K562 (cell line): ENCODE data around the gene CTSL. TPM values are rescaled to one million over a fixed set of nuclear protein-coding genes. Genes with fewer than 3 reads are reported as not detected.

ENCODE experiments used
- ESRRA ChIP-seq: fragments of 450-650 bp; IDR thresholded peaks from 2 replicates; pipeline ENCODE4 v1.6.1; 2014; ENCODE audit warnings: low read depth, mild to moderate bottlenecking, moderate library complexity, borderline replicate concordance
- RAD21 ChIP-seq, 2 experiments: fragments of 250-450 bp in 1 of 2; fragments of 450-650 bp in 1 of 2; sonication (Bioruptor Pico) in 1 of 2; formaldehyde crosslinking in 1 of 2; IDR thresholded peaks in 1 of 2; conservative IDR thresholded peaks in 1 of 2; 2 replicates each; pipeline versions ENCODE4 v1.4.0 to v1.8.0; 2020 to 2022; ENCODE audit warnings: mild to moderate bottlenecking in 2 of 2, moderate library complexity in 1 of 2
- ZBED1 ChIP-seq: IDR thresholded peaks from 2 replicates; pipeline ENCODE4 v1.6.1; 2014
- polyA plus RNA-seq, 8 experiments: library from polyadenylated mRNA; depleted of rRNA in 4 of 8; stranded (reverse) in 5 of 8; unstranded in 3 of 8; fragments of >200 nt; fragmentation: Nextera tagmentation in 2 of 8; fragmentation: Illumina TruSeq in 1 of 8; extraction: Ambion mirVana in 2 of 8; extraction: Trizol in 1 of 8; gene quantifications; 2 replicates each; pipeline versions ENCODE4 v1.2.1 to v1.2.3, GENCODE V29; 2011 to 2014; ENCODE audit warnings: inconsistent platforms in 1 of 8, missing spikeins in 1 of 8
- total RNA-seq, 7 experiments: library from RNA; depleted of rRNA in 6 of 7; stranded (reverse); fragments of >200 nt in 6 of 7; fragmentation: Illumina TruSeq in 2 of 7; extraction: Trizol in 2 of 7; gene quantifications; 2 replicates each; pipeline versions ENCODE4 v1.2.1 to v1.2.3, GENCODE V29; 2011 to 2021; ENCODE audit warnings: low replicate concordance in 1 of 7
- TF ChIP-seq, protein P1 (sequence below): fragments of 450-650 bp; IDR thresholded peaks from 2 replicates; pipeline ENCODE4 v1.7.0; 2016; ENCODE audit warnings: borderline replicate concordance
- TF ChIP-seq, protein P2 (sequence below), 3 experiments: IDR thresholded peaks in 2 of 3; conservative IDR thresholded peaks in 1 of 3; 2 replicates each; pipeline ENCODE4 v1.5.1; 2011 to 2012; ENCODE audit warnings: low read length in 3 of 3, mild to moderate bottlenecking in 3 of 3, control low read depth in 2 of 3, improper control_type of control experiment in 1 of 3, inconsistent platforms in 1 of 3, low read depth in 1 of 3, mixed read lengths in 1 of 3, moderate library complexity in 1 of 3; ENCODE audit not compliant: insufficient read depth in 2 of 3
- TF ChIP-seq, protein P3 (sequence below), 2 experiments: fragments of 450-650 bp in 1 of 2; sonication (generic) in 1 of 2; formaldehyde crosslinking in 1 of 2; IDR thresholded peaks; 2 replicates each; pipeline versions ENCODE4 v1.7.1 to v1.9.0; 2016 to 2022; ENCODE audit warnings: inconsistent platforms in 1 of 2, mild to moderate bottlenecking in 1 of 2, missing genetic modification reagents in 1 of 2
- TF ChIP-seq, protein P4 (sequence below): fragments of 250-450 bp; sonication (Bioruptor Pico); IDR thresholded peaks from 2 replicates; pipeline ENCODE4 v1.5.0; 2021; ENCODE audit warnings: mild to moderate bottlenecking, moderate library complexity

Gene CTSL
- total and polyA plus RNA-seq, 9 of the 15 experiments (the other 6 are each of a cell fraction or from before 2014, with no cell fraction given), result 55.9 to 165 (median 93.7) TPM

DNA sequence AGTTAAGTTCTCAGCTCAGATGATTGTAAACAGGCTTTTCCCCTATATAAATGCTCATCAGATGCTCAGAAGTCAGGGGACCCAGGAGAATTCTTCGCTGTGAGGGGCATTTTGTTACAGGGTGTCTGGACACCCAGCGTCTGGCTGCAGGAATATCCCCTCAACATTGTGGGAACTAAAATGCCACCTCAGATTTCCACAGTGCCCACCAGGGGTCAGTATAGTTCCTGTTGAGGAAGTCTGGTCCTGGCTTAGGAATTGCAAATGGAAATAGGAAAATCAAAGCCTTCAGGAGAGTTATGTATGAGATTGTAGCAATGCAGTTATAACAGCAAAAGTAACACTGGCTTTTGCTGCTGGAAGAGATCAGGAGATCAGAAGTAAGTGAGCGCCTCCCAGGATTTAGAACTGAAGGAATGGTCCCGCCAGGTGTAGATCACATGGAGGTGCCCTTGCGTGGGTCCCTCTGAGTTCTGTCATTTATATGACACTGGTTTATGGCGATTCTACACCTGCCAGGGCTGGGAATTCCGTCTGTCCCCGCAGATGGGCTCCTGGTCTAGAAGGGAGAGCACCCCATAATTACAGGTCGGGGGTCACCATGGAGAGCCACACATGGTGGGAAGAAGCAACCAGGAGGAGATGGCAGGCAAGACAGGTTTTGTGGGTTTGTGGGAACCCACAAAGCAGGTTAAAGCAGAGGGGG, 47.1 kb upstream of the CTSL start (continued):
- TF ChIP-seq, protein P1, sequence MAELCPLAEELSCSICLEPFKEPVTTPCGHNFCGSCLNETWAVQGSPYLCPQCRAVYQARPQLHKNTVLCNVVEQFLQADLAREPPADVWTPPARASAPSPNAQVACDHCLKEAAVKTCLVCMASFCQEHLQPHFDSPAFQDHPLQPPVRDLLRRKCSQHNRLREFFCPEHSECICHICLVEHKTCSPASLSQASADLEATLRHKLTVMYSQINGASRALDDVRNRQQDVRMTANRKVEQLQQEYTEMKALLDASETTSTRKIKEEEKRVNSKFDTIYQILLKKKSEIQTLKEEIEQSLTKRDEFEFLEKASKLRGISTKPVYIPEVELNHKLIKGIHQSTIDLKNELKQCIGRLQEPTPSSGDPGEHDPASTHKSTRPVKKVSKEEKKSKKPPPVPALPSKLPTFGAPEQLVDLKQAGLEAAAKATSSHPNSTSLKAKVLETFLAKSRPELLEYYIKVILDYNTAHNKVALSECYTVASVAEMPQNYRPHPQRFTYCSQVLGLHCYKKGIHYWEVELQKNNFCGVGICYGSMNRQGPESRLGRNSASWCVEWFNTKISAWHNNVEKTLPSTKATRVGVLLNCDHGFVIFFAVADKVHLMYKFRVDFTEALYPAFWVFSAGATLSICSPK, result no peak
- TF ChIP-seq, protein P2, sequence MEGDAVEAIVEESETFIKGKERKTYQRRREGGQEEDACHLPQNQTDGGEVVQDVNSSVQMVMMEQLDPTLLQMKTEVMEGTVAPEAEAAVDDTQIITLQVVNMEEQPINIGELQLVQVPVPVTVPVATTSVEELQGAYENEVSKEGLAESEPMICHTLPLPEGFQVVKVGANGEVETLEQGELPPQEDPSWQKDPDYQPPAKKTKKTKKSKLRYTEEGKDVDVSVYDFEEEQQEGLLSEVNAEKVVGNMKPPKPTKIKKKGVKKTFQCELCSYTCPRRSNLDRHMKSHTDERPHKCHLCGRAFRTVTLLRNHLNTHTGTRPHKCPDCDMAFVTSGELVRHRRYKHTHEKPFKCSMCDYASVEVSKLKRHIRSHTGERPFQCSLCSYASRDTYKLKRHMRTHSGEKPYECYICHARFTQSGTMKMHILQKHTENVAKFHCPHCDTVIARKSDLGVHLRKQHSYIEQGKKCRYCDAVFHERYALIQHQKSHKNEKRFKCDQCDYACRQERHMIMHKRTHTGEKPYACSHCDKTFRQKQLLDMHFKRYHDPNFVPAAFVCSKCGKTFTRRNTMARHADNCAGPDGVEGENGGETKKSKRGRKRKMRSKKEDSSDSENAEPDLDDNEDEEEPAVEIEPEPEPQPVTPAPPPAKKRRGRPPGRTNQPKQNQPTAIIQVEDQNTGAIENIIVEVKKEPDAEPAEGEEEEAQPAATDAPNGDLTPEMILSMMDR (IDR thresholded peaks at IDR 0.05 in 2 of 3, conservative IDR thresholded peaks at IDR 0.05 in 1 of 3; ENCODE audit: insufficient read depth in 2 of 3, low read depth in 1 of 3, low read length in 3 of 3), result peak; percentile 70 to 77 (median 73)
- TF ChIP-seq ZBED1 (no peak), ESRRA (no peak), RAD21 (CRISPR knock-in tag; conservative IDR thresholded peaks at IDR 0.05 in 1 of 2, IDR thresholded peaks at IDR 0.05 in 1 of 2) (peak; percentile 54 to 79)
- TF ChIP-seq, protein P3, sequence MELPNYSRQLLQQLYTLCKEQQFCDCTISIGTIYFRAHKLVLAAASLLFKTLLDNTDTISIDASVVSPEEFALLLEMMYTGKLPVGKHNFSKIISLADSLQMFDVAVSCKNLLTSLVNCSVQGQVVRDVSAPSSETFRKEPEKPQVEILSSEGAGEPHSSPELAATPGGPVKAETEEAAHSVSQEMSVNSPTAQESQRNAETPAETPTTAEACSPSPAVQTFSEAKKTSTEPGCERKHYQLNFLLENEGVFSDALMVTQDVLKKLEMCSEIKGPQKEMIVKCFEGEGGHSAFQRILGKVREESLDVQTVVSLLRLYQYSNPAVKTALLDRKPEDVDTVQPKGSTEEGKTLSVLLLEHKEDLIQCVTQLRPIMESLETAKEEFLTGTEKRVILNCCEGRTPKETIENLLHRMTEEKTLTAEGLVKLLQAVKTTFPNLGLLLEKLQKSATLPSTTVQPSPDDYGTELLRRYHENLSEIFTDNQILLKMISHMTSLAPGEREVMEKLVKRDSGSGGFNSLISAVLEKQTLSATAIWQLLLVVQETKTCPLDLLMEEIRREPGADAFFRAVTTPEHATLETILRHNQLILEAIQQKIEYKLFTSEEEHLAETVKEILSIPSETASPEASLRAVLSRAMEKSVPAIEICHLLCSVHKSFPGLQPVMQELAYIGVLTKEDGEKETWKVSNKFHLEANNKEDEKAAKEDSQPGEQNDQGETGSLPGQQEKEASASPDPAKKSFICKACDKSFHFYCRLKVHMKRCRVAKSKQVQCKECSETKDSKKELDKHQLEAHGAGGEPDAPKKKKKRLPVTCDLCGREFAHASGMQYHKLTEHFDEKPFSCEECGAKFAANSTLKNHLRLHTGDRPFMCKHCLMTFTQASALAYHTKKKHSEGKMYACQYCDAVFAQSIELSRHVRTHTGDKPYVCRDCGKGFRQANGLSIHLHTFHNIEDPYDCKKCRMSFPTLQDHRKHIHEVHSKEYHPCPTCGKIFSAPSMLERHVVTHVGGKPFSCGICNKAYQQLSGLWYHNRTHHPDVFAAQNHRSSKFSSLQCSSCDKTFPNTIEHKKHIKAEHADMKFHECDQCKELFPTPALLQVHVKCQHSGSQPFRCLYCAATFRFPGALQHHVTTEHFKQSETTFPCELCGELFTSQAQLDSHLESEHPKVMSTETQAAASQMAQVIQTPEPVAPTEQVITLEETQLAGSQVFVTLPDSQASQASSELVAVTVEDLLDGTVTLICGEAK (IDR thresholded peaks at IDR 0.05), result no peak
- TF ChIP-seq, protein P3 (CRISPR knock-in tag; IDR thresholded peaks at IDR 0.05), result no peak
- TF ChIP-seq, protein P4, sequence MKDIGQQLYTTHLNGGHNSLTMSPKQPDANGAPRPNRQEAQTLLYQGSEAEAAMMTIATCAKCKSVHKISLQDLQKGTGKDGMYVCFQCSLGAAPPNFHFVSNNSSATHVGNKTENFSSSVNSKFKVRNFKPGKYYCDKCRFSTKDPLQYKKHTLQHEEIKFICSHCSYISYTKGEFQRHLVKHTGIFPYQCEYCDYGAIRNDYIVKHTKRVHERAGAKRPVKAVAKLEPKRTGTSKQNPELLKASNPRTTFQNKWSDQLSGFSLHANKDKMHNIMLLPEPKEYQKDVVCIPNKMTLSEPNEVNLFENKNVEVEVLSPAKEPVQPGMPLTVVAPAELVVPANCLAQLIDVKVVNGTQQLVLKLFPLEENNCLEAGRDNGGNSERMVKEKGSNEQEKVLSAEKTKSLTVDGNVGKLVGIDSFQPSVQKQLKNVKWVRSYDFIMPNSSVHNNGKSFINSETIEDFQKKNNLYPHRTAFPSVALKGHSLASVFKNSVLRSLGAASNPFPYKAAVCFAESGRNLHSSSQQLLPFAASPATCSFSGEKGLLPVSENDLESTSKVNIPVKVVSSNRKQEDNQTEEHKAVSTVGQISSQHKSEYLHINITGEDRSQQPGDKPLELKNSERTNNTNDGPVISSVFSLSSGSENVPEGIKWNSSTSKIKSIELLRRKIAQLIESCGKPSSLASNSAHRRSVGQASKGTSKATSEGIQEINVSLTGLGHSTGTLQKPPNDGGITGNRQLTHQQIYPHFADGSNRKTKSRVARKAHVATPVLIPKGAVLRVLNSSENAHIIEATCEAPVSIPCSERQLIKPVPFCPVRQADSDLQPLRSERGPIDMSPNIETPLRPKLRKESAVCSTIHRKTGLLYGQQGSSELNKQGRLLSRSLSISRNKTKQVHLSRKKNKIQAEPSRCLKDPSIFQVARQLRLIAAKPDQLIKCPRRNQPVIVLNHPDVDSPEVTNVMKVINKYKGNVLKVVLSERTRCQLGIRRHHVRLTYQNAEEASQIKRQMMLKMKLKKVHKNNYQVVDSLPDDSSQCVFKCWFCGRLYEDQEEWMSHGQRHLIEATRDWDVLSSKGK (CRISPR knock-in tag), result no peak
